ENCODE measurements around the gene SERTAD4. TPM values are rescaled to one million over a fixed set of nuclear protein-coding genes. Genes with fewer than 3 reads are reported as not detected.
"Not testable (repeated sequence)": the region's sequence is repeated elsewhere in the genome, so short reads cannot be mapped to it uniquely, and the experiment has no call there.

Gene SERTAD4
- polyA plus RNA-seq (2013, experiment 1 of 2; ENCODE audit: insufficient read length) = 14.8 TPM
- polyA plus RNA-seq (2013, experiment 2 of 2; ENCODE audit: insufficient read length) = 10.8 TPM

GRCh38 chr1:210232511-210233215 is at the start of gene SERTAD4:
Gene SERTAD4 (plus strand): TSS chr1:210232796. CDS start chr1:210237961, 5,165 bp downstream.
- DNase-seq = peak; percentile 58

DNA sequence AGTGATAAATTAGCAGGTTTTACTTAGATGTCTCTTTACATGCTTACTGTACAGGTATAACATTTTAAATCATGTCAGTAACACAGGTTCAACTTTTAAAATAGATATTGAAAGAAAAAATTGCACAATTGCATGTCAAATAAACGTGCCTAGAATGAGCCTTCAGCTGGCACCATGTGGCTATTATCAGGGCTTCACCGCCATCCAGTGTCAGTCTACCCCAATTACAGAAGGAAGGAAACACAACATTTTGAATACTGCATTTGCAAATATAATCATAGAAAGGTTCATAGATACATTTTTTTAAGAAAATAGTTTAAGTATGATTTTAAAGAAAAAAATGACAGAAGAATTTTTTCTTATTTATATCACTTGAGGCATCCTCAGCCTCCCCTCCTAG is 47.5 kb upstream of the SERTAD4 start:
- DNase-seq = no peak

DNA sequence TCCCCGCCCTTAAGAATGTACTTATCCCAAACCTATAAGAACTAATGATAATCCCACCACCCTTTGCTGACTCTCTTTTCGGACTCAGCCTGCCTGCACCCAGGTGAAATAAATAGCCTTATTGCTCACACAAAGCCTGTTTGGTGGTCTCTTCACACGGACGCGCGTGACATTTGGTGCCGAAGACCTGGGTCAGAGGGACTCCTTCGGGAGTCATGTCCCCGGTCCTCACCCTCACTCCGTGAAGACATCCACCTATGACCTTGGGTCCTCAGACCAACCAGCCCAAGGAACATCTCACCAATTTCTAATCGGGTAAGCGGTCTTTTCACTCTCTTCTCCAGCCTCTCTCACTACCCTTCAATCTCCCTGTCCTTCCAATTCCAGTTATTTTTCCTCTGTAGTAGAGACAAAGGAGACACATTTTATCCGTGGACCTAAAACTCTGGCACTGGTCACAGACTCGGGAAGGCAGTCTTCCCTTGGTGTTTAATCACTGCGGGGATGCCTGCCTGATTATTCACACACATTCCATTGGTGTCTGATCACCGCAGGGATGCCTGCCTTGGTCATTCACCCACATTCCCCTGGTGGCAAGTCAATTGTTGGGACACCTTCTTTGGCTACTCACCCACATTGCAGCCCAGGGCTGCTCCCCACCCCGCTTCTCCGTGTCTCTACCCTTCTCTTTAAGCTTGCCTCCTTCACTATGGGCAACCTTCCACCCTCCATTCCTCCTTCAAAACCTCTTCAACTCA is 44.6 kb upstream of the SERTAD4 start:
- peak; percentile 92 for DNase-seq

GRCh38 chr1:210189426-210189825 is 43.2 kb upstream of the SERTAD4 start:
- DNase-seq = no peak

DNA sequence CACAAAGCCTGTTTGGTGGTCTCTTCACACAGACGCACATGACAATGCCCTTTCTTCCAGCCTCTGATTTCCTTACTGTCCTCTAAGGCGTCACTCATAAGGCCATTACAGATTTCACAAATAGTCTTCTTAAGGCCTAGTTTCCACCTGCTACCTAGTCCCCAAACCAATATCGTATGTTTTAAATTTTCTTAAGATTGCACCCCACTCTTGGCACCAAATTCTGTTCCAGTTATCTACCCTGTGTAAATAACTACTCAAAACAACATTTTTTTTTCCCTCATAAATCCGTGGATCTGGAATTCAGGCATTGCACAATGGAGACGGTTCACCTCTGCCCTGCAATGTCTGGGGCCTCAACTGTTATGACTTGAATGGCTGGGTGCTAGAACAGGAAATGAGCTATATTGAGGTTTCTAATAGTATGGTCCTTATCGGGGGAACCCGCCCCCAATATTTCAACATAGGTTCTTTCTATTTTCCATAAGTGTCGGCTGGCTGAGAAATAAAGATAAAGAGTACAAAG is 36.9 kb upstream of the SERTAD4 start:
- DNase-seq = no peak

DNA sequence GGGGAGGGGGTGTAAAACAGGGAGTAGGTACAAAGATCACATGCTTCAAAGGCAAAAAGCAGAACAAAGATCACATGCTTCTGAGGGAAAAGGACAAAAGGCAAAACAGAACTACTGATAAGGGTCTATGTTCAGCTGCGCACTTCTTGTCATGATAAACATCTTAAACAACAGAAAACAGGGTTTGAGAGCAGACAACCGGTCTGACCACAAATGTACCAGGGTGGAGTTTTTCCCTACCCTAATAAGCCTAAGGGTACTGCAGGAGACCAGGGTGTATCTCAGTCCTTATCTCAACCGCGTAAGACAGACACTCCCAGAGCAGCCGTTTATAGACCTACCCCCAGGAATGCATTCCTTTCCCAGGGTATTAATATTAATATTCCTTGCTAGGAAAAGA is 36.3 kb upstream of the SERTAD4 start:
- DNase-seq = not testable (repeated sequence)

DNA sequence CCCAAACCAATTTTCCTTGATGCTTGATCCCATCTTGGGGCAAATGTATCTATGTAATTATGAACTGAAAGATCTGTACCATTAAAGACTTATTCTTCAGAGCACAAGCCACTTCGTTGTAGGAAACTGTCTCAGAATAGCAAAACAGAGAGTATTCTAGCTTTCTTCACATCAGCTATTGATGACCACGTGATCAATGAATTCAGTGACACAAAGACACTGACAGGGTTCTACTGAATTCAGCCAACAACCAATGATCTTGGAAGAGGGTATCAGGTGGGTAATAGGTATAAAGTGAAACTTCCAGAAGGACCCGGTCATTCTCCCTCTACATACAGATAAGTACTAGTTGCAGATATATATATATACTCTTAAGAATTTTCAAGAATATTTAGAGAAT is 33.8 kb upstream of the SERTAD4 start:
- no peak for DNase-seq

DNA sequence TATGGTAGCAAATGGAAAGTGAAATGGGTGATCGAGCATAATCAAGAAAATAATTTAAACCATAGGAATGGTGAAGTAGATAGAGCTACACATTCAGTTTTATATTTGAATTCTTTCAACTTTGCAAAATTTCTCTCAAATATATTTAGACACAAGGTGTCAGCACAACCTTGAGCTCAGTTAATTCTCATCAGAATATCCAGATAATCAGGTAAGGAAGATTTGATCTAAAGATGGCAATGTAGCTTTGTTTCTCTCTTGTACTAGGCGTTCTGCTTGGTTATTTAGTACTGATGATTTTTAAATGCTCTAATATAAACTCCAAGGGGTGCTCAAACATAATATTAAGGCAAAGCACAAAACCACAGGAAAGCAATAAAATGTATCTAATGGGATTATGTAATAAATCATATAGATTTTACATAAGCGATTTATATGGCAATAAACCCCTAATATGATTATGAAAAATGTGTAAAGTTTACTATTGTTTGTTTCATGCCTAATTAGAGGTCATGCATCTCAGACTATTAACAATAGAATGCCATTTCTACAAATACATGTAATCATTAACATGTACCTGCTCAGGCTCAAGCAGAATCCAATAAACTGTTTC is 32.4 kb upstream of the SERTAD4 start:
- DNase-seq = no peak

- peak; percentile 45 for DNase-seq
Observed at GRCh38 chr1:210201681-210202080, 30.9 kb upstream of the SERTAD4 start.

- no peak for DNase-seq
Observed at GRCh38 chr1:210207597-210208450, 24.8 kb upstream of the SERTAD4 start.

- no peak for DNase-seq
Observed at GRCh38 chr1:210213335-210213734, 19.3 kb upstream of the SERTAD4 start.

- no peak for DNase-seq
Observed at GRCh38 chr1:210214573-210215409, 17.8 kb upstream of the SERTAD4 start.

DNA sequence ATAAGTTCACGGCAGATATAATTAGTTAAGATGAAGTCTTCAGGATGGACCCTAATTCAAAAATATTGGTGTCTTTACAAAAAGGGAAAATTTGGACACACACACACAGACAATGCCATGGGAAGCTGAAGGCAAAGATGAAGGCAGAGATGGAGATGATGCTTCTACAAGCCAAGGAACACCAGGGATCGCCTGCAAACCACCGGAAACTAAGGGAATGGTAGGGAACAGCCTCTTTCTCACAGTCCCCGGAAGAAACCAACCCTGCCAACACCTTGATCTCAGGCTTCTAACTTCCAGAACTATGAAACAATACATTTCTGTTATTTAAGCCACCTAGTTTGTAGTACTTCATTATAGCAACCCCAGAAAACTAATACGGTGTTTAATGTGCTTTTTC is 15.1 kb upstream of the SERTAD4 start:
- DNase-seq = no peak

DNA sequence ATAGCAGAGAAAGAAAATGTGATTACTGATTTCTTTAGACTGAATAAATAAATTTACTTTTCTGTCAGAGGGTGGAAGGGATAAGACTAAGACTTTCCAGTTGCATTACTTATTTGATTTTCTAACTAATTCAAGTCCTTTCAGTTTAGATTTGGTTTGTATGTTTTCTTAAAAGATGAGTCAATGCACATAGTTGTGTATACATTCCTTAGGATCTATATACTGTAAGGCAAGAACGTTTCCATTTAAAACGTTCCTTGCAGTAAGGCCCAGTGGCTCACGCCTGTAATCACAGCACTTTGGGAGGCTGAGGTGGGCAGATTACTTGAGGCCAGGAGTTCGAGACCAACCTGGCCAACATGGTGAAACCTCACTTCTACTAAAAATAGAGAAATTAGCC is 14.5 kb upstream of the SERTAD4 start:
- peak; percentile 64 for DNase-seq

DNA sequence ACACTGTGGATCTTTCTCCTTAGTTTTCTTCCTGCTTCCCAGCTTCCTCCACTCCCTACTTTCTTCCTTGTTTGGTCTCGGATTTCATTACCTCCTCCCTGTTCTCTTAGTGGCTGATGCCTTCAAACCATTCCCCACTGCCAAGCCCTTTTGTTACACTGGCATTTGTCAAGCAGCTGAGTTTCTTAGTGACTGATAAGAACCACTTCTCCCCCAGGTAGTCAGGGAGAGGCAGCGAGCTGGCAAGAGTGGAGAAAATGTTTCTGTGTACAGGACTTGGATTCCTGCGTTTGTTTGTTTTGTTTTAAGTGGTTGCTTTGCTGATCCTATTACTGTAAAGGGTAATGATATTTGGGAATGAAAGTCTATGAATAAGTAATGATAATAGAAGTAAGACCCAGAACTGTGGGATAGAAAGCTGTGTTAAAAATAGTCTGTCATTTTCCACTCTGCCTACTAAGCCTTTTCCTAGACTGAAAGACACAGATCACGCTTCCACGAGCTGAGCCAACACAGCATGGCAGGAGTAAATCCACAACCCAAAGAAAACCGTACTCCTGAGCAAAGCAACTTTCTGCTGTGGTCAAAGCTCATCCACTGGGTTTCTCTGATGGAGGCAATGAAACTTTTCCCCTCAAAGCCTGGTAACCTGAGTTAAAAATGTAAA is 10.1 kb upstream of the SERTAD4 start:
- DNase-seq = no peak

- no peak for DNase-seq
Observed at GRCh38 chr1:210223226-210223904, 9.2 kb upstream of the SERTAD4 start.

DNA sequence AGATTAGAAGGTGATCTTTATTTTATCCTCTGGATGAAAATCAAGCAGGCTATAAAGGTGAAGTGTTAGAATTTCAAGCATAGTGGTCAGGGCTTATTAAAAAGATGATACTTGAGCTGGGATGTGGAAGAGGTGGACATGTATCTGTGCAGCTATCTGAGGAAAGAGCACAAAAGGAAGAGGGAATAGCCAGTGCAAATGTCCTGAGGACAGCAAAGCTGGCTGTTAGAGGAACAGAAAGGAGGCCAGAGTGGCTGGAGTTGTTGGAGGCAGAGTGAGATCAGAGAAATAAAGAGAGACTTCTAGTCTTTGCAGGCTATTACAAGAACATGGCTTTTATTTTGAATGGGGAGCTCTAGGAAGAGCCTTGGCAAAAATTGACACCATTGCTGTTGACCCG is 4.4 kb upstream of the SERTAD4 start:
- DNase-seq = no peak

DNA sequence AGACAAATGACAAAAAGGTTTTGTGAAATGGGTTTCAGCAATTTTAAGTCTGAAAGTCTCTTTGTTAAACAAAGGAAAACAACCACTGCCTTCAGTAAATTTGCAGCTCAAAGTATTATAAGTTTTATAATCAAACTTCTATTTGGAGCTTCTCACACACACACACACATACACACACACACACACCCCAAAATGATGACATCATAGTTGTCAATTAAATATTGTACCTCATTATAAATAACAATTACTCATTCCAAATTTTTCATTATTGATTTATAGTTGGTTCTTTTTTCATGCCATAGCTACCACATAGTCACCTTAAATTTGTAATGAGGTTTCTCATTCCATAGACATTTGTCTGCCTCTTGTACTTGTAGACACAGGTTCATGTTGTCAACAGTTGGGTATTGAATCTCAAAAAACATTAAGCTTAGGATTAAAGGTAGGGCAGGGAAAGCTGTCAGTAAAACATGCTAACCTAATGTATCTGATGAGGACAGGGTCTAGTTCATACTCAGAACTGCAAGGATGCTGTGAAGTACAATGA is 2.4 kb upstream of the SERTAD4 start:
- no peak for DNase-seq

- peak; percentile 57 for DNase-seq
Observed at GRCh38 chr1:210231846-210232510, 618 bp upstream of the SERTAD4 start.

DNA sequence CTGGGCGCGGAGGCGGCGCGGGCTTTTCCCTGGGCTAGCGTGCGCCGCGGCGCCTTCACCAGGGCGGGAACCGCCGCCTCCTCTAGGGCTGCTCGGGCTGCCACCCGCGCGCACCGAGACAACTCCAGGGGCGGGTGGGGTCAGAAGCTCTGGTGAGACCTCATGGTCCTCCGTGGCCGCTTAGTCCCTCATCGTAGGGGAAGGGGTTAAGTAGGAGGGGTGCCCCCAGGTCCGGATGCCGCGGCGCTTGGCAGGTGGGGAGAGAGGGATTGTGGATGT is 559 bp downstream of the SERTAD4 start:
- DNase-seq = no peak

Measured in fibroblast of skin of back (primary cell).